GM18498 (cell line): ENCODE data around the gene B3GAT1.
"Not testable (repeated sequence)": the region's sequence is repeated elsewhere in the genome, so short reads cannot be mapped to it uniquely, and the experiment has no call there.

Experiments
- ATAC-seq: cut with Tn5 transposase; IDR thresholded peaks from one replicate; pipeline ENCODE4 v1.9.1; 2021; ENCODE audit warnings: mild to moderate bottlenecking, moderate library complexity; ENCODE audit not compliant: unreplicated experiment

B3GAT1 gene

DNA sequence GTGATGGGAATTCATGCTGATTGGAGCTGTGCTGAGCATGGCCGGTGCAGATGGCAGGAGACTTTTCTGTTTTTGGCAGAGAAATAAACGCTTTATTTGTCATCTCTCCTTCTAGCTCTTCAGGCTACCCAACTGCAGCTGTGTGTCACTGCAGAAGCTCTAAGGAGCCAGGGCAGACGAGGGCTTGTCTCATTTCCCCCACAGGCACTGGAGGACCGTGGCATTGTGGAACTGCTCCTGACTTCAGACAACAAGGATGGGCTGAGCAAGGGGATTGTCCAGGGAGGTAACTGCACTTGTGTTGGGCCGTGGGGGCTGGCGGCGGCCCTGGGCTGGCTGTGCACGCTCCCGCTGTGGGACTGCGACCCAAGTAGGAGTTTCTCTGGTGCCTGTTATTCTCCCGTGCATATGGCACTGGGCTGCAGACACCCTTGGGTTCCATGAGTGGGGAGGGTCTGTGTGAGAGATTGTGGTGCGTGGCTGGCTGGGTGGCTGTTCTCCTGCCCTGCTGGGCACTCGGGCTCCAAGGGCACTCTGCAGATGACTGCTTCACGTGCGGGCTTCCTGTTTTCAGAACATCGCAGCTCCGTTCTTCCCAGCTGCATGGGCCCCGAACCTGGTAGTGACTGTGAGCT is 53.1 kb downstream of the B3GAT1 start:
- ATAC-seq, result no peak

DNA sequence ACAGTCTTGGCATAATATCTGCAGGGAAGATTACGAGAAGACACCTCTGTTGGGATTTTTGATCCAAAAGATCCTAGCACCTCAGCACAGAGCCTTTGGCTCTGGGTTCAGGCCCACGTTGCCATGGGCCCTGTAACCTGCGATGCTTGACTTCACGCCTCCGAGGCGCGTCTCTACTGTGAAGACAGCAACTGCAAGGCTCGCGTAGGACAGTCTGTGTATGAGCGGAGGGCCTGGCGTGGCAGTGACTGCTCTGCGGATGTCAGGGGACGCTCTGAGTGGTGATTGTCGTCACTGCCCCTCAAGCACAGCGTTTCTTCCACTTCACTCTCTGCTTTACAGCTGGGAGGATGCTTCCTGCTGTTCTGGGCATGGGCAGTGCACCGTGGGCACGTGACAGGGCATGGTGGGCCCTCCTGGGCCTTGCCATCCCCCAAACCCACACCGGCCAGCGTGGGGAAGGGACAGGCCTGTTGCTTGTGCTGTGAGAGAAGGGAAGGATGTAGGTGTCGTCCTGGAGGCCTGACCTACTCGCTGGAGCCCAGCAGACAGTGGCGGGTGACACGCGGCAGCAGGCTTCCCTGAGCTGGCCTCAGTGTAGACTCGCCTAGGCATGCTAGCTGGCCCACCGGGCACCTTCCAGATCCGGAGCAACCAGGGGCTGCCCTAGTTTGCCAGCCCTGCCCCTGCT is 53.7 kb downstream of the B3GAT1 start:
- ATAC-seq, result no peak

GRCh38 chr11:134357545-134357839 is 54.5 kb downstream of the B3GAT1 start:
- ATAC-seq, result no peak

- ATAC-seq, result no peak
These were observed 55.1 kb downstream of the B3GAT1 start for GRCh38 chr11:134356656-134357544.

DNA sequence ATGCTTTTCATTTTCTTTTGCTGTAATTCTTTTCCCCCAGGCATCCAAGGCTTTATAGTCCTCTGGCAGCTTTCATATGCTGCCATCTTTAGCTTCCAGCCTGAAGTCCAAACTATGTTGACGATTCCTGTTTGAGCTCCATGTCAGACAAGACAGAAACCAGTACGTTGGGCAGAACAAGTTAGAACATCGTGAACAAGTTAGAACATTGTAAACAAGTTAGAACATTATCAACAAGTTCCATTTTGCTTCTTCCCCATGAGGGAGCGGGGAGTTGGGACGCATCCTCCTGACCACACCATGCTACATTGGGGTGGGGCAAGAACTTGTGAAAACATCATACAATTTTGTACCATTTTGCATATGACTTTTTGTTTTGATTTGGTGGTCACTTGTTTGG is 56.4 kb downstream of the B3GAT1 start:
- no peak for ATAC-seq

DNA sequence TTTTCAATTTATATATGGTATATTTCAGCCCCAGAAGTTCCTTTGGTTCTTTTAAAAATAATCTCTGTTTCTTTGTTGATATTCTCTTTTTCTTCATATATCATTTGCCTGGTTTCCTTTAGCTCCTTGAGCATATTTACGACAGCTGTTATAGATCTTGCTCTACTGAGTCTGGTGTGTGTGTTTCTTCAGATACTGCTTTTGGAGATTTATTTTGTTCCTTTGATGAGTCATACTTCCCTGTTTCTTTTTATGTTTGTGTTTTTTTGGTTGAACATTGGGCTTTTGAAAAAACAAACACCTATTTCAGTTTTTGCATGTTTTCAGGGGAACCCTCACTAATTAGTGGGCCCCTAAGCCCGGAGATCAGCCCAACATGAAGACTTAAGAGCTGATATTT is 56.9 kb downstream of the B3GAT1 start:
- ATAC-seq, result no peak

GRCh38 chr11:134352111-134352510 is 59.9 kb downstream of the B3GAT1 start:
- no peak for ATAC-seq

DNA sequence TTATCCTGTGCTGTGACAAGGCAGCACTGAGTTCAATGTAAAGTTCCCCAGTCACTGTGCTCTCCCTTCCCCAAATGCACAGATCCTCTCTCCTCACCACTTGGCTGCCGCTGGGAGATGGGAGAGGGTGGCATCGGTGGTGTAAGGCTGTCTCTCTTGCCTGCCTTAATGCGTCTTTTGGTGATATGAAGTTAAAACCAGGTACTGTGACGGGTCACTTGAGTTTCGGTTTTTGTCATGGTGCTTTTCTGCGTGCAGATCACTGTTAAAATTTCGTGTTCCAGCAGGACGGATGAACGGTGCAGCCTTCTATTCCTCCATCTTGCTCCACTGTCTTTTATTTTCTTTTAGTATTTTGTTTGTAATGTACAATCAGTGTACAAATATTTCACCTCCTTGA is 61.7 kb downstream of the B3GAT1 start:
- ATAC-seq, result no peak

GRCh38 chr11:134349802-134350355 is 62.2 kb downstream of the B3GAT1 start:
- no peak for ATAC-seq

GRCh38 chr11:134349109-134349801 is 62.8 kb downstream of the B3GAT1 start:
- no peak for ATAC-seq

DNA sequence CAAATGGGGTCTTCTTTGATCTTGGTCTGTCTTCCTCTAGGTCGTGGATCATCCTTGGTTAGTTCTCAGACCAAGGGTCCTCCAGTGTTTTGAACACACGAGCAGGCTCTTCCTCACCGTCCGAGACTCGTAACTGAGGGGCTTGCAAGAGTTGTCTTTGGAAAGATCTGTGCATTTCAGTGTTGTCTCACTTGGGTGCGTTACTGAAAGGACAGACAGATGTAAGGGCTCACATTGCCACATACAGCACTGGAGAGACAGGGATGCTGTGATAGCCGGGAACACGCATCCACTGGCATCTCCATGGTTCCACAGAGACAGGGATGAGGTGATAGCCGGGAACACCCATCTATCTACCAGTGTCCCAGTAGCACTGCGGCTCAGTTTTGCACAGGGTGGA is 64.6 kb downstream of the B3GAT1 start:
- no peak for ATAC-seq

- no peak for ATAC-seq
These were observed 65.1 kb downstream of the B3GAT1 start for GRCh38 chr11:134346976-134347350.

- no peak for ATAC-seq
These were observed 65.7 kb downstream of the B3GAT1 start for GRCh38 chr11:134346101-134346975.

DNA sequence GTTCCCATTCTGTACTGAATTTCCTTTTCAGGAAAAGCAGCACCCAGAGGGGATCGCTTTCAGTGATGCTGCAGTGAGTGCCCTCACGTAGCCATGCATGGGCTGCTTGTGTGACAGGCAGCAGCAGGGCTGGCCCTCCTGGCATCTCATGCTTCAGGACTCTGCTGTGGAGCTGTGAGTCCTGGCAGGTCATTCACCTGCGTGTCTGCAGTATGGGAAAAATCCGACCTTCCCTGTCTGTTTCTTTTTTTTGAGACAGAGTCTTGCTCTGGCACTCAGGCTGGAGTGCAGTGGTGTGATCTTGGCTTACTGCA is 66.8 kb downstream of the B3GAT1 start:
- no peak for ATAC-seq

- not testable (repeated sequence) for ATAC-seq
These were observed 67.4 kb downstream of the B3GAT1 start for GRCh38 chr11:134344497-134345236.

DNA sequence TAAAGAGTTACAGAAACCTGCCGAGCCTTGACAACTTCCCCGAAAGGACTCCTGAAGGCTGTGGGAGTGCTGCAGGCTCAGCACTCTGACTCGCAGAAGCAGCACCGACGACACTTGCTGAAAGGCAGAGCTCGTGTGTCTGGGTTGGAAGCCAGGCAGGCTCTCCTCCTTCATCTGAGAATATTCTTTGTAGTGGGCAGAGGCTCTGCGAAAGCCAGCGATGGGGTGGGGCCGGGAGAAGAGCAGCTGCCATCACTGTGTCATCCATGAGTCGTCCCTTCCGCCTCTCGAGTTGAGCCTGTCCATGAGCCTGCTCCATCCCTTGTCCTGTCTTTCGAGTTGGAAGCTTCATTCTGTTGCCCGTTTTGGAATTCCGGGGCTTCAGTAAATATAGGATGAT is 68.4 kb downstream of the B3GAT1 start:
- ATAC-seq, result no peak

- no peak for ATAC-seq
These were observed 69.3 kb downstream of the B3GAT1 start for GRCh38 chr11:134342572-134343340.

GRCh38 chr11:134341805-134342571 is 70.1 kb downstream of the B3GAT1 start:
- no peak for ATAC-seq
